Activated naive CD8-positive, alpha-beta T cell treated with anti-CD3 and anti-CD28 coated beads, Interleukin-2, amount 50 U/mL, for 24 hours (primary cell): ENCODE data around the gene GRM4.

Experiments used
- ATAC-seq: fragments of 150-1000 bp; cut with Tn5 transposase; one replicate; pipeline ENCODE4 v1.10.0; 2021
- DNase-seq: peaks from one replicate; pipeline ENCODE4 v3.0.0; 2021
- H3K27ac Mint-ChIP-seq: one replicate; pipeline ENCODE4 v1.8.0; 2021; ENCODE audit warnings: mild to moderate bottlenecking, mixed read lengths
- H3K27me3 Mint-ChIP-seq: one replicate; pipeline ENCODE4 v1.8.0; 2021; ENCODE audit warnings: mixed read lengths
- H3K36me3 Mint-ChIP-seq: one replicate; pipeline ENCODE4 v1.8.0; 2021; ENCODE audit warnings: low read depth, mixed read lengths
- H3K4me1 Mint-ChIP-seq: one replicate; pipeline ENCODE4 v1.8.0; 2021; ENCODE audit warnings: mixed read lengths
- H3K4me3 Mint-ChIP-seq: one replicate; pipeline ENCODE4 v1.8.0; 2021; ENCODE audit warnings: mild to moderate bottlenecking, moderate library complexity, mixed read lengths
- H3K9me3 Mint-ChIP-seq: one replicate; pipeline ENCODE4 v1.8.0; 2021; ENCODE audit warnings: mixed read lengths

The GRM4 gene

DNA sequence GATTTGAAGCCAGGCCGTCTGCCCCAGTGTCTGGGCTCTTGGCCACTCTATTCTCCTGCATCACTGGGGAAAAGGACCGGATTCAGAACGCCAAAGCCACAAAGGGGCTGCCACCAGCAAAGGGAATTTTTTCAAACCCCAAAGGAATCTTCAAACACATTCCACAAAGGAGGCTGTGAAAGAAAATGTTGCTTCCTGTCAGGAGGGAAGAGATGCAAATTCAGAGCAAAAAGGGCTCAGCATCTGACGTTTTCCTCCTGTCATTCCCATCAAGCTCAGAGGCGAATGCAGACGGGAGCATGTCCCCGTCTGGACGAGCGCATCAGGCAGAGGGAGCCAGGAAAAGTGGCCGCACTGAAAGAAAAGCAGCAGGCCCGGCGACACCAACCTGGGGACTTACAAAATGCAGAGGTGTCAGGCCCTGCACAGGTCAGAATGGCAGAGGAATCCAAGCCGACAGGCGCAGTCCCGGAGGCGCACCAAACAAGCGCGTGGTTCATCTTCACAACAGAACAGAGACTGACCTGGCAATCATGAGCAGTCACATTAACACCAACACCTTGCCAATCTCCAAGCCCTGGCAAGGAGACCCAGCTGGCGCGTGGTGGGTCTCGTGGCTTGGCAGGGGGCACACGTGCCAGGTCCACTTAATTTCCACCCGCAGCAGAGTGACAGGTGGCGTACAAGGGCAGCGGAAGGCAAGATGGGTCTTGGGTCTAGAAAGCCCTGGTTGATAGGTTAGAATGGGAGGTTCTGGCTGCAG is 62.8 kb downstream of the GRM4 start:
- Mint-ChIP-seq H3K27ac (no peak overlapping the region), H3K27me3 (no peaks in the 10 kb centered on the region), H3K4me1 (no peaks in the 10 kb centered on the region), H3K4me3 (no peak overlapping the region), H3K9me3 (no peaks in the 10 kb centered on the region), H3K36me3 (no peaks in the 10 kb centered on the region)
- ATAC-seq (no peak), DNase-seq (no peak)

DNA sequence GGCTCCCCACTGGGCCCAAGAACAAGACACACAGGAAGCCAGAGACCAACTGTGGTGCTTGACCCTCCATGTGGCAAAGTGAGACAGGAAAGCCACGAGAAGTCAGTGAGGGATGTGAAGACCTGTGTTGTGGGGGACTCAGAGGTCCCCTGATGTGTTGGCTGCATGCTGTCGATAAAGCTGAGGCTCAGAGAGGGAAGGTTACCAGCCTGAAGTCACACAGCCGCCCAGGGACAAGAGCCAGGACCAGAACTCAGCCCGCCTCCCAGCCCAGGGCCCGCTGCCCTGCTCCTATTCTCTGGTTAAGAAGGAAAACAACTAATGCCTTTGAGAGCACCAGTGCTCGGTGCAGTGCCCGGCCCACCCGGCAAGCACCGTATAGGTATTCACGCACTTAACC is 63.5 kb downstream of the GRM4 start:
- H3K4me3 Mint-ChIP-seq = no peak overlapping the region
- no peak for ATAC-seq
- H3K4me1 Mint-ChIP-seq = no peaks in the 10 kb centered on the region

DNA sequence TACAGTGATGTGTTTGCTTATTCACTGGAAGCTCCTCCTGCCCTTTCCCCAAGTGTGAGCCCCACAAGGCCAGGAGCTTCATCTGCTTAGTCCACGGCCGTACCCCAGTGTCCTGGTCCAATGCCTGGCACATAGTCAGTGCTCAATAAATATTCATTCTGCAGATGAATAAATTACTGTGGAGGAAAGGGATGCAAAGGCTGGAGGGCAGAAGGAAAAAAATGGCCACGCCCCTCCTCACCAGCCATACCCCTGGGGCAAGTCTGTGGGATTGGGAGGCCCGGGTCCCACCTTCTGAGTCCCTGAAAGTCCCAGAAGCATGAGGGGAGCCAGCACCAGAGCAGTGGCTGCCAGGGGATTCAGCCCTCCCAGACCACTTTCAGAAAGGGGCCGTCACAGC is 65.5 kb downstream of the GRM4 start:
- H3K9me3 Mint-ChIP-seq = no peaks in the 10 kb centered on the region
- no peak for ATAC-seq
- H3K36me3 Mint-ChIP-seq = no peaks in the 10 kb centered on the region
- H3K4me1 Mint-ChIP-seq = no peaks in the 10 kb centered on the region
- no peak overlapping the region for H3K27ac Mint-ChIP-seq
- no peaks in the 10 kb centered on the region for H3K27me3 Mint-ChIP-seq
- no peak overlapping the region for H3K4me3 Mint-ChIP-seq
- no peak for DNase-seq

More for the DNA sequence above, 63.5 kb downstream of the GRM4 start:
- H3K36me3 Mint-ChIP-seq = no peaks in the 10 kb centered on the region
- no peak for DNase-seq
- H3K9me3 Mint-ChIP-seq = no peaks in the 10 kb centered on the region
- H3K27ac Mint-ChIP-seq = no peak overlapping the region
- no peaks in the 10 kb centered on the region for H3K27me3 Mint-ChIP-seq

DNA sequence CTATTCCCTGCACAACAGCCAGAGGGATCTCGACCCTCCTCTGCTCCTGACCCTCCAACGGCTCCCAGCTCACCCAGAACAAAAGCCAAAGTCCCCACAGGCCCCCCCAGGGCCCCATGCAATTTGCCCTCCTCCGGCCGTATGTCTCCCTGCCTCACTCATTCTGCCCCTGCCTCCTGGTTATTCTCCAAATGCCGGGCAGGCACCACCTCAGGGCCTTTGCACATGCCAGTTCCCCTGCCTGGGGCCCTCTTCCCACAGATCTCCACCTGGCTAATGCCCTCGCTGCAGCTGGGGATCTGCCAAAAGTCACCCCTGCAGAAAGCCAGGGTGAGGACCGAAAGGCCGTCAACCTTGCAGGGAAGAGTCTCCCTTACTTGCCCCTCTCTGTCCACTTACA is 66.0 kb downstream of the GRM4 start:
- no peaks in the 10 kb centered on the region for H3K9me3 Mint-ChIP-seq
- H3K27ac Mint-ChIP-seq = no peak overlapping the region
- no peak for ATAC-seq
- H3K27me3 Mint-ChIP-seq = no peaks in the 10 kb centered on the region
- no peak overlapping the region for H3K4me3 Mint-ChIP-seq
- DNase-seq = no peak
- H3K4me1 Mint-ChIP-seq = no peaks in the 10 kb centered on the region
- no peaks in the 10 kb centered on the region for H3K36me3 Mint-ChIP-seq

- Mint-ChIP-seq H3K27ac (no peak overlapping the region), H3K36me3 (no peaks in the 10 kb centered on the region), H3K9me3 (no peaks in the 10 kb centered on the region), H3K4me3 (no peak overlapping the region), H3K4me1 (no peaks in the 10 kb centered on the region), H3K27me3 (no peaks in the 10 kb centered on the region)
- ATAC-seq = no peak
- no peak for DNase-seq
These were observed 70.0 kb downstream of the GRM4 start for GRCh38 chr6:34075906-34076305.

DNA sequence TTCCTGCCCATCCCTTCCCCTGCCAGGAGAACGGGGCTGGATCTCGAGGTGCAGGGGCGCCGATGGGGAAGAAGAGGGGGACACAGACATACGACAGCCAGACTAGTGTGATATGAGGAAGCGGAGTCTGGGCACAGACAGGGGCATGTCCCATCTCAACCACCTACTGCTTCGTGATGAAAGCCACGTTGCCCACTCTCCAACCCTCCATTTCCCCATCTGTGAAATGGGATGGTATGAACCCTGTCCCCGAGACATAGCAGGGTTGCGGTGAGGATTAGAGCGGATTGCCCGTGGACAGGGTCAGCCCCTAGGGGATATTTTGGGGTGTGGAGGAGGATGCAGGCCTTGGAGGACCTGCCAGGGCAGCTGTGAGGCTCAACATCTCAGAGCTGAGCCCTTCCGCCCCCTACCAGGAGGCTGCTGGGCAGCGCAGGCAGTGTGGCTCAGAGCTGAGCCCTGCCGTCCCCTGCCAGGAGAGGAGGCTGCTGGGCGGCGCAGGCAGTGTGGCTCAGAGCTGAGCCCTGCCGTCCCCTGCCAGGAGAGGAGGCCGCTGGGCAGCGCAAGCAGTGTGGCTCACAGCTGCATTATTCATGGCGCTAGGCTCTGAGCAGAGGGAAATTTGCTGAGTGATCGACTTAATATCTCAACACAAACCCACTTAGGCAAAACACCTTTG is 71.7 kb downstream of the GRM4 start:
- H3K9me3 Mint-ChIP-seq = no peaks in the 10 kb centered on the region
- no peaks in the 10 kb centered on the region for H3K4me1 Mint-ChIP-seq
- no peak overlapping the region for H3K27ac Mint-ChIP-seq
- no peak for DNase-seq
- H3K4me3 Mint-ChIP-seq = no peak overlapping the region
- H3K36me3 Mint-ChIP-seq = no peaks in the 10 kb centered on the region
- no peak for ATAC-seq
- H3K27me3 Mint-ChIP-seq = no peaks in the 10 kb centered on the region

DNA sequence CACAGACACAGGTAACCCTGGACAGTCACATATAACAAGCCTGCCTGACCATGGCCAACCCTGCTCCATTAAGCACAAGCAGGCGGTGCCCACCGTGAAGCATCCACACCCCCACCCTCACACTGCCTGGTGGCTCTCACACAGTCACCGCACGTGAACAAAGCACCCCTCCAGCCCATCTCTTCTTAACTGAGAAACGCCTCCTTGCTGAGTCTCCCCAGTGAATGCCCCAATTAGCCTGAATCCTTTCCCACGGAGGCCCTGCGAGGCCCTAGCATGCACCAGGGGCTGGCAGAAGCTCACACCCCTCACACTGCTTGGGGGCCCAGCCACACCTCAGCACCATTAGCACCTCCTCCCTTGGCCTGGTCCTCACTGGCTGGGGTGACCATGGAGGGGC is 72.3 kb downstream of the GRM4 start:
- Mint-ChIP-seq H3K4me3 (no peak overlapping the region), H3K27me3 (no peaks in the 10 kb centered on the region), H3K9me3 (no peaks in the 10 kb centered on the region), H3K27ac (no peak overlapping the region), H3K4me1 (no peaks in the 10 kb centered on the region), H3K36me3 (no peaks in the 10 kb centered on the region)
- ATAC-seq = no peak
- no peak for DNase-seq

GRCh38 chr6:34072727-34073126 is 73.2 kb downstream of the GRM4 start:
- no peak for ATAC-seq
- H3K27me3 Mint-ChIP-seq = no peaks in the 10 kb centered on the region

DNA sequence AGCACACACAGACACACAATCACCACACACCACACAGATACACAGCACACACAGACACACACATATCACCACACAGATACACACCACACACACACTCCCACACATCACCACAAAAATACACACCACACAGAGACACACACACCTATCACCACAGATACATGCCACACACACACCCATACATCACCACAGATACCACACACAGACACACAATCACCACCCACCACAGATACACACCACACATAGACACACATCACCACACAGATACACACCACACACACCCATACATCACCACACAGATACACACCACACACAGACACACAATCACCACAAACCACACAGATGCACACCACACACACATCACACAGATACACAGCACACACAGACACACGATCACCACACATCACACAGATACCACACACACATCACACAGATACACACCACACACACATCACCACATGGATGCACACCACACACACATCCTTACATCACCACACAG is 74.0 kb downstream of the GRM4 start:
- no peak overlapping the region for H3K4me3 Mint-ChIP-seq

More at GRCh38 chr6:34072727-34073126, 73.2 kb downstream of the GRM4 start:
- no peaks in the 10 kb centered on the region for H3K36me3 Mint-ChIP-seq
- no peaks in the 10 kb centered on the region for H3K4me1 Mint-ChIP-seq
- no peak overlapping the region for H3K27ac Mint-ChIP-seq
- DNase-seq = no peak
- H3K4me3 Mint-ChIP-seq = no peak overlapping the region
- no peaks in the 10 kb centered on the region for H3K9me3 Mint-ChIP-seq

GRCh38 chr6:34071136-34071883 is 74.6 kb downstream of the GRM4 start:
- DNase-seq = no peak
- no peak overlapping the region for H3K27ac Mint-ChIP-seq
- H3K36me3 Mint-ChIP-seq = no peaks in the 10 kb centered on the region
- no peaks in the 10 kb centered on the region for H3K9me3 Mint-ChIP-seq
- no peaks in the 10 kb centered on the region for H3K4me1 Mint-ChIP-seq
- H3K27me3 Mint-ChIP-seq = no peaks in the 10 kb centered on the region
- ATAC-seq = no peak
- H3K4me3 Mint-ChIP-seq = no peak overlapping the region

More for the DNA sequence above, 74.0 kb downstream of the GRM4 start:
- Mint-ChIP-seq H3K4me1 (no peaks in the 10 kb centered on the region), H3K27me3 (no peaks in the 10 kb centered on the region), H3K9me3 (no peaks in the 10 kb centered on the region), H3K36me3 (no peaks in the 10 kb centered on the region), H3K27ac (no peak overlapping the region)
- no peak for ATAC-seq
- DNase-seq = no peak

- no peak overlapping the region for H3K27ac Mint-ChIP-seq
- H3K27me3 Mint-ChIP-seq = no peaks in the 10 kb centered on the region
- no peak for DNase-seq
- ATAC-seq = no peak
- H3K36me3 Mint-ChIP-seq = no peaks in the 10 kb centered on the region
- H3K4me1 Mint-ChIP-seq = no peaks in the 10 kb centered on the region
- H3K9me3 Mint-ChIP-seq = no peaks in the 10 kb centered on the region
- H3K4me3 Mint-ChIP-seq = no peak overlapping the region
These were observed 75.4 kb downstream of the GRM4 start for GRCh38 chr6:34070315-34071135.

DNA sequence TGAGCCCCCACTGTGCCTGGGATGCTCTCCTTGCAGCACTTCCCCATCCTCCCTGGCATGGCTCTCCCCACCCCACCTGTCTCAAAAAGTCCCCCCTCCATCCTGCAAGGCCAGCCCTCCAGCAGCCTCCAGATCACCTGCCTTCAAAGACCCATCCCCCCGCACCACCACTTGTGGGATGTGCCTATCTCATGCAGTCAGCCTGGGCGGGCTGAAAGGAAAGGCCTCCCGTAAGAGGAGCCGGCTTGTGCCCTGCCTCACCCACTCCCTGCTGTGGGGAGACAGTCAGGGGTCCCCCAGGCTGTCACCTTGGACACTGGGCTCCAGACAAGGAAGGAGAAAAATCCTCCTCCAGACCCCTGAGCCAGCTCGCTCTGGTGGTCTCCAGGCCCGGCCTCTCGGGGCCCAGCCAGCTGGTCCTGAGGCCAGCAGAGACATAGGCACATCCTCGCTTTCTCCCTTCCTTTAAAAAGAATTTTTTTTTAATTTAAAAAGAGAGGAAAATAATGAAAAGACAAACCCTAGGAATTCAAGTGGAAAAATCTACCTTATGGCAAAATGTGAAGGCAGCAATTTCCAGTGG is 77.3 kb downstream of the GRM4 start:
- no peak overlapping the region for H3K4me3 Mint-ChIP-seq
- no peaks in the 10 kb centered on the region for H3K9me3 Mint-ChIP-seq
- H3K4me1 Mint-ChIP-seq = no peaks in the 10 kb centered on the region
- H3K36me3 Mint-ChIP-seq = no peaks in the 10 kb centered on the region
- ATAC-seq (no peak), DNase-seq (no peak)
- no peak overlapping the region for H3K27ac Mint-ChIP-seq
- H3K27me3 Mint-ChIP-seq = peaks cover 7% of the 10 kb centered on the region

DNA sequence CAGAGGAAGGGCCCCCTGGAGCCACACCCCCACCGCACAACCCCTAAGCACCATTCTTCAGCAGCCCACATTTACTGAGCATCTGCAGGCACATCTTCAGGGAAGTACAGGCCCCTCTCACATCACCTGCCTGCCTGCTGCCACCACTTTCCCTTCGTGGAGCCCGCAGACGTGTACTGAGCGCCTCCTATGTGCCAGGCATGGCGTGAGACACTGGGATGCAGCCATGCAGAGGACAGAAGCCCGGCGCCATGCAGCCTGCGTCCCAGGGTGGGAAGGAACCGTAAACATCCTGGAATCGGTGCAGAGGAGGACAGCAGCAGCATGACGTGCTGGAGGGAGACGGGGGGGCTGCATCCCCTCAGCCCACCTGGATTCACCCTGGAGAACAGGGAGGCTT is 78.1 kb downstream of the GRM4 start:
- Mint-ChIP-seq H3K27ac (no peak overlapping the region), H3K9me3 (no peaks in the 10 kb centered on the region), H3K27me3 (peaks cover 7% of the 10 kb centered on the region), H3K4me3 (no peak overlapping the region), H3K36me3 (no peaks in the 10 kb centered on the region), H3K4me1 (no peaks in the 10 kb centered on the region)
- DNase-seq = no peak
- ATAC-seq = no peak
